ENCODE data around the gene GGT6. TPM values are rescaled to one million over a fixed set of nuclear protein-coding genes. Genes with fewer than 3 reads are reported as not detected.

Gene GGT6
- total and polyA plus RNA-seq, 2 of the 13 experiments (the other 11 are each of a cell fraction or from before 2014, with no cell fraction given), result 0.16 to 0.80 TPM

DNA sequence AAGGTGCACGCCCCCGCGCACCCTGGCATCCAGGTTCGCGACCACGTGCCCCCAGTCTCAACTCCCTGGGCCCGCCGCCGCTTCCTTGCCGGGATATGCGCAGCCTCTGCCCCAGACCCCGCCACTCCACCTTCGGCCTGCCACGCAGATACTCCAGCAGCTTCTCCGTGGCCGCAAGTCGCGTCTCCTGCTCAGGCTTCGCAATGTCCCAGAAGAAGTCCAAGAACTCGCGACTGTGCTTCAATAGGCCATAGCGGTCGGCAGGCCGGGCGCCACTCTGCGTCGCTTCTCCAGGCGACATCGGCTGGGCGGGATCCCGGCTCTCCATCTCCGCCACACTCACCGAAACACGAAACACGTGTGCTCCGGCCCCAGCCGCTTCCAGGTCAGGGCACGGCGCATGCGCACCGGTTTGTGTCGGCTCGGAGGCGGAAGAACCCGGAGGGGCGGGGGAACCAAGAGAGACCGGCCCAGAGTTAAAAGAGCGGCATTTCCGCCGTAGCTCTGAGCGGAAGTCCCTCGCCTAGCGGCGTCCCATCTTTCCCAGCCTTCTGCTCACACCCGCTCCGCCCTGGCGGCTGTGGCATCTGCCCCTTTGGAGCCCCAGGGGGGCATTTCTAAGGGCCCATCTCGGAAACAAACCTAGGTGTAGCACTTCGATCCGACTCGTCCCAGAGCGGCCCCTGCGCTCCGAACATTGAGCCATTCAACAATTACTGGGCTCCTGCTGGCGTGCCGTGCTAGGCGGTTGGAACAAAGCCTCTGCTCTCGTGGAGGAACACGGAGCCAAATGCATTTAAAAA, 5.2 kb downstream of the GGT6 start, which contains the start of gene MYBBP1A (continued):
- TF ChIP-seq, protein P1, sequence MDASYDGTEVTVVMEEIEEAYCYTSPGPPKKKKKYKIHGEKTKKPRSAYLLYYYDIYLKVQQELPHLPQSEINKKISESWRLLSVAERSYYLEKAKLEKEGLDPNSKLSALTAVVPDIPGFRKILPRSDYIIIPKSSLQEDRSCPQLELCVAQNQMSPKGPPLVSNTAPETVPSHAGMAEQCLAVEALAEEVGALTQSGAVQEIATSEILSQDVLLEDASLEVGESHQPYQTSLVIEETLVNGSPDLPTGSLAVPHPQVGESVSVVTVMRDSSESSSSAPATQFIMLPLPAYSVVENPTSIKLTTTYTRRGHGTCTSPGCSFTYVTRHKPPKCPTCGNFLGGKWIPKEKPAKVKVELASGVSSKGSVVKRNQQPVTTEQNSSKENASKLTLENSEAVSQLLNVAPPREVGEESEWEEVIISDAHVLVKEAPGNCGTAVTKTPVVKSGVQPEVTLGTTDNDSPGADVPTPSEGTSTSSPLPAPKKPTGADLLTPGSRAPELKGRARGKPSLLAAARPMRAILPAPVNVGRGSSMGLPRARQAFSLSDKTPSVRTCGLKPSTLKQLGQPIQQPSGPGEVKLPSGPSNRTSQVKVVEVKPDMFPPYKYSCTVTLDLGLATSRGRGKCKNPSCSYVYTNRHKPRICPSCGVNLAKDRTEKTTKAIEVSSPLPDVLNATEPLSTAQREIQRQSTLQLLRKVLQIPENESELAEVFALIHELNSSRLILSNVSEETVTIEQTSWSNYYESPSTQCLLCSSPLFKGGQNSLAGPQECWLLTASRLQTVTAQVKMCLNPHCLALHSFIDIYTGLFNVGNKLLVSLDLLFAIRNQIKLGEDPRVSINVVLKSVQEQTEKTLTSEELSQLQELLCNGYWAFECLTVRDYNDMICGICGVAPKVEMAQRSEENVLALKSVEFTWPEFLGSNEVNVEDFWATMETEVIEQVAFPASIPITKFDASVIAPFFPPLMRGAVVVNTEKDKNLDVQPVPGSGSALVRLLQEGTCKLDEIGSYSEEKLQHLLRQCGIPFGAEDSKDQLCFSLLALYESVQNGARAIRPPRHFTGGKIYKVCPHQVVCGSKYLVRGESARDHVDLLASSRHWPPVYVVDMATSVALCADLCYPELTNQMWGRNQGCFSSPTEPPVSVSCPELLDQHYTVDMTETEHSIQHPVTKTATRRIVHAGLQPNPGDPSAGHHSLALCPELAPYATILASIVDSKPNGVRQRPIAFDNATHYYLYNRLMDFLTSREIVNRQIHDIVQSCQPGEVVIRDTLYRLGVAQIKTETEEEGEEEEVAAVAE (CRISPR knock-in tag; IDR thresholded peaks at IDR 0.05; ENCODE audit: borderline replicate concordance), result no peak
- no peak for TF ChIP-seq FOXJ3 (CRISPR knock-in tag; IDR thresholded peaks at IDR 0.05; ENCODE audit: borderline replicate concordance)
- TF ChIP-seq SRSF1 (optimal IDR thresholded peaks at IDR 0.05; ENCODE audit: low read depth, low read length), result peak; percentile 63
- TF ChIP-seq MED13 (CRISPR knock-in tag; IDR thresholded peaks at IDR 0.05), result peak; percentile 39; the same call in 1 of the 2 replicates
- TF ChIP-seq, protein P2, sequence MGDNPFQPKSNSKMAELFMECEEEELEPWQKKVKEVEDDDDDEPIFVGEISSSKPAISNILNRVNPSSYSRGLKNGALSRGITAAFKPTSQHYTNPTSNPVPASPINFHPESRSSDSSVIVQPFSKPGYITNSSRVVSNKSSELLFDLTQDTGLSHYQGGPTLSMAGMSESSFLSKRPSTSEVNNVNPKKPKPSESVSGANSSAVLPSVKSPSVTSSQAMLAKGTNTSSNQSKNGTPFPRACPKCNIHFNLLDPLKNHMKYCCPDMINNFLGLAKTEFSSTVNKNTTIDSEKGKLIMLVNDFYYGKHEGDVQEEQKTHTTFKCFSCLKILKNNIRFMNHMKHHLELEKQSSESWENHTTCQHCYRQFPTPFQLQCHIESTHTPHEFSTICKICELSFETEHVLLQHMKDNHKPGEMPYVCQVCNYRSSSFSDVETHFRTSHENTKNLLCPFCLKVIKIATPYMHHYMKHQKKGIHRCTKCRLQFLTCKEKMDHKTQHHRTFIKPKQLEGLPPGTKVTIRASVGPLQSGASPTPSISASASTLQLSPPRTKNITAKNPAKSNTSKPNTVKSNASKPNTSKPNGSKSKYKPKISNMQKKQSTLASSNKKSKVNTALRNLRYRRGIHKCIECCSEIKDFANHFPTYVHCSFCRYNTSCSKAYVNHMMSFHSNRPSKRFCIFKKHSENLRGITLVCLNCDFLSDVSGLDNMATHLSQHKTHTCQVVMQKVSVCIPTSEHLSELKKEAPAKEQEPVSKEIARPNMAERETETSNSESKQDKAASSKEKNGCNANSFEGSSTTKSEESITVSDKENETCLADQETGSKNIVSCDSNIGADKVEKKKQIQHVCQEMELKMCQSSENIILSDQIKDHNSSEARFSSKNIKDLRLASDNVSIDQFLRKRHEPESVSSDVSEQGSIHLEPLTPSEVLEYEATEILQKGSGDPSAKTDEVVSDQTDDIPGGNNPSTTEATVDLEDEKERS (CRISPR knock-in tag; IDR thresholded peaks at IDR 0.05), result peak; percentile 68; the same call in 1 of the 2 replicates
- no peak; the same call in 1 of the 2 replicates for TF ChIP-seq ZNF431 (CRISPR knock-in tag; IDR thresholded peaks at IDR 0.05; ENCODE audit: borderline replicate concordance, low read depth)
- TF ChIP-seq, protein P3, sequence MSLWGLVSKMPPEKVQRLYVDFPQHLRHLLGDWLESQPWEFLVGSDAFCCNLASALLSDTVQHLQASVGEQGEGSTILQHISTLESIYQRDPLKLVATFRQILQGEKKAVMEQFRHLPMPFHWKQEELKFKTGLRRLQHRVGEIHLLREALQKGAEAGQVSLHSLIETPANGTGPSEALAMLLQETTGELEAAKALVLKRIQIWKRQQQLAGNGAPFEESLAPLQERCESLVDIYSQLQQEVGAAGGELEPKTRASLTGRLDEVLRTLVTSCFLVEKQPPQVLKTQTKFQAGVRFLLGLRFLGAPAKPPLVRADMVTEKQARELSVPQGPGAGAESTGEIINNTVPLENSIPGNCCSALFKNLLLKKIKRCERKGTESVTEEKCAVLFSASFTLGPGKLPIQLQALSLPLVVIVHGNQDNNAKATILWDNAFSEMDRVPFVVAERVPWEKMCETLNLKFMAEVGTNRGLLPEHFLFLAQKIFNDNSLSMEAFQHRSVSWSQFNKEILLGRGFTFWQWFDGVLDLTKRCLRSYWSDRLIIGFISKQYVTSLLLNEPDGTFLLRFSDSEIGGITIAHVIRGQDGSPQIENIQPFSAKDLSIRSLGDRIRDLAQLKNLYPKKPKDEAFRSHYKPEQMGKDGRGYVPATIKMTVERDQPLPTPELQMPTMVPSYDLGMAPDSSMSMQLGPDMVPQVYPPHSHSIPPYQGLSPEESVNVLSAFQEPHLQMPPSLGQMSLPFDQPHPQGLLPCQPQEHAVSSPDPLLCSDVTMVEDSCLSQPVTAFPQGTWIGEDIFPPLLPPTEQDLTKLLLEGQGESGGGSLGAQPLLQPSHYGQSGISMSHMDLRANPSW (CRISPR knock-in tag; IDR thresholded peaks at IDR 0.05; ENCODE audit: borderline replicate concordance), result peak; percentile 77; the same call in 1 of the 2 replicates
- TF ChIP-seq HDAC2 (CRISPR knock-in tag; IDR thresholded peaks at IDR 0.05), result peak; percentile 41; the same call in 1 of the 2 replicates
- TF ChIP-seq MEIS1 (CRISPR knock-in tag; IDR thresholded peaks at IDR 0.05; ENCODE audit: borderline replicate concordance), result peak; percentile 69; the same call in 1 of the 2 replicates
- no peak for TF ChIP-seq CHD2 (IDR thresholded peaks at IDR 0.05; ENCODE audit: low read depth, low read length)
- no peak for TF ChIP-seq CREB1 (IDR thresholded peaks at IDR 0.05)
- no peak for TF ChIP-seq CREB1 (CRISPR knock-in tag; IDR thresholded peaks at IDR 0.05)
- TF ChIP-seq, protein P4, sequence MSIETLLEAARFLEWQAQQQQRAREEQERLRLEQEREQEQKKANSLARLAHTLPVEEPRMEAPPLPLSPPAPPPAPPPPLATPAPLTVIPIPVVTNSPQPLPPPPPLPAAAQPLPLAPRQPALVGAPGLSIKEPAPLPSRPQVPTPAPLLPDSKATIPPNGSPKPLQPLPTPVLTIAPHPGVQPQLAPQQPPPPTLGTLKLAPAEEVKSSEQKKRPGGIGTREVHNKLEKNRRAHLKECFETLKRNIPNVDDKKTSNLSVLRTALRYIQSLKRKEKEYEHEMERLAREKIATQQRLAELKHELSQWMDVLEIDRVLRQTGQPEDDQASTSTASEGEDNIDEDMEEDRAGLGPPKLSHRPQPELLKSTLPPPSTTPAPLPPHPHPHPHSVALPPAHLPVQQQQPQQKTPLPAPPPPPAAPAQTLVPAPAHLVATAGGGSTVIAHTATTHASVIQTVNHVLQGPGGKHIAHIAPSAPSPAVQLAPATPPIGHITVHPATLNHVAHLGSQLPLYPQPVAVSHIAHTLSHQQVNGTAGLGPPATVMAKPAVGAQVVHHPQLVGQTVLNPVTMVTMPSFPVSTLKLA (IDR thresholded peaks at IDR 0.05), result peak; percentile 92
- 0 out of 2 replicates have a peak, but pooled peaks have one; percentile 17 for TF ChIP-seq RFXAP (CRISPR knock-in tag; IDR thresholded peaks at IDR 0.05; ENCODE audit: borderline replicate concordance)
- TF ChIP-seq PHF20 (CRISPR knock-in tag; IDR thresholded peaks at IDR 0.05), result peak; percentile 88
- 0 out of 2 replicates have a peak, but pooled peaks have one; percentile 67 for TF ChIP-seq ZNF713 (CRISPR knock-in tag; IDR thresholded peaks at IDR 0.05)
- peak; percentile 77; the same call in 1 of the 2 replicates for TF ChIP-seq KLF9 (CRISPR knock-in tag; IDR thresholded peaks at IDR 0.05; ENCODE audit: low read depth)
